HepG2 (cell line): ENCODE results near the gene PRUNE1. TPM values are rescaled to one million over a fixed set of nuclear protein-coding genes. Genes with fewer than 3 reads are reported as not detected.
A peak's percentile ranks its signal among the peaks of the same experiment; 100 is the strongest.

ENCODE experiments used
- ELF4 ChIP-seq: sonication (generic); formaldehyde crosslinking; IDR thresholded peaks from 2 replicates; pipeline ENCODE4 v1.5.0; 2020; ENCODE audit warnings: missing genetic modification reagents, mild to moderate bottlenecking, moderate library complexity, borderline replicate concordance
- HOXA9 ChIP-seq: sonication (generic); formaldehyde crosslinking; IDR thresholded peaks from 2 replicates; pipeline ENCODE4 v1.8.1; 2022; ENCODE audit warnings: missing genetic modification reagents, mild to moderate bottlenecking, moderate library complexity, borderline replicate concordance
- KDM3A ChIP-seq: IDR thresholded peaks from 2 replicates; pipeline ENCODE4 v1.6.1; 2018; ENCODE audit warnings: low read depth, missing compliant biosample characterization
- MBNL3 ChIP-seq: fragments of 250-450 bp; sonication (Bioruptor Pico); conservative IDR thresholded peaks from 2 replicates; pipeline ENCODE4 v1.8.0; 2022; ENCODE audit warnings: mild to moderate bottlenecking, inconsistent platforms
- SMAD9 ChIP-seq: sonication (generic); formaldehyde crosslinking; IDR thresholded peaks from 2 replicates; pipeline ENCODE4 v1.5.1; 2020; ENCODE audit warnings: mild to moderate bottlenecking, missing genetic modification reagents
- ZNF124 ChIP-seq: sonication (generic); formaldehyde crosslinking; IDR thresholded peaks from 2 replicates; pipeline ENCODE4 v1.4.0; 2020; ENCODE audit warnings: missing genetic modification reagents
- ZNF572 ChIP-seq: sonication (generic); formaldehyde crosslinking; IDR thresholded peaks from 2 replicates; pipeline ENCODE4 v1.5.1; 2020; ENCODE audit warnings: mild to moderate bottlenecking, missing genetic modification reagents
- polyA plus RNA-seq, 8 experiments: library from polyadenylated mRNA; depleted of rRNA in 3 of 8; stranded (reverse) in 7 of 8; unstranded in 1 of 8; fragments of >200 nt; fragmentation: Illumina TruSeq in 4 of 8; extraction: Trizol in 4 of 8; gene quantifications; 2 replicates each; pipeline versions ENCODE4 v1.2.1 to v1.2.3, GENCODE V29; 2011 to 2016; ENCODE audit warnings: low read depth in 4 of 8, missing spikeins in 1 of 8, mixed read lengths in 1 of 8; ENCODE audit not compliant: insufficient read depth in 1 of 8
- total RNA-seq, 5 experiments: library from RNA; depleted of rRNA; stranded (reverse); fragments of >200 nt; fragmentation: Illumina TruSeq; extraction: Trizol; gene quantifications; 2 replicates each; pipeline ENCODE4 v1.2.3, GENCODE V29; 2016; ENCODE audit warnings: low read depth in 1 of 5
- TF ChIP-seq, protein P1 (sequence below): IDR thresholded peaks from 2 replicates; pipeline ENCODE4 v1.6.1; 2016; ENCODE audit warnings: mild to moderate bottlenecking, missing biosample characterization, missing genetic modification reagents
- TF ChIP-seq, protein P2 (sequence below): sonication (generic); formaldehyde crosslinking; IDR thresholded peaks from 2 replicates; pipeline ENCODE4 v1.4.0; 2020; ENCODE audit warnings: missing genetic modification reagents
- TF ChIP-seq, protein P3 (sequence below): sonication (generic); formaldehyde crosslinking; IDR thresholded peaks from 2 replicates; pipeline ENCODE4 v1.8.1; 2023; ENCODE audit warnings: mild to moderate bottlenecking, missing genetic modification reagents
- TF ChIP-seq, protein P4 (sequence below): sonication (generic); formaldehyde crosslinking; IDR thresholded peaks from 2 replicates; pipeline ENCODE4 v1.9.0; 2022; ENCODE audit warnings: missing genetic modification reagents, mild to moderate bottlenecking, borderline replicate concordance
- TF ChIP-seq, protein P5 (sequence below): sonication (generic); formaldehyde crosslinking; IDR thresholded peaks from 2 replicates; pipeline ENCODE4 v1.4.0; 2020; ENCODE audit warnings: missing genetic modification reagents, borderline replicate concordance

Gene PRUNE1
- total and polyA plus RNA-seq, 2 of the 13 experiments (the other 11 are each of a cell fraction or from before 2014, with no cell fraction given) = 19.0 to 31.9 TPM

DNA sequence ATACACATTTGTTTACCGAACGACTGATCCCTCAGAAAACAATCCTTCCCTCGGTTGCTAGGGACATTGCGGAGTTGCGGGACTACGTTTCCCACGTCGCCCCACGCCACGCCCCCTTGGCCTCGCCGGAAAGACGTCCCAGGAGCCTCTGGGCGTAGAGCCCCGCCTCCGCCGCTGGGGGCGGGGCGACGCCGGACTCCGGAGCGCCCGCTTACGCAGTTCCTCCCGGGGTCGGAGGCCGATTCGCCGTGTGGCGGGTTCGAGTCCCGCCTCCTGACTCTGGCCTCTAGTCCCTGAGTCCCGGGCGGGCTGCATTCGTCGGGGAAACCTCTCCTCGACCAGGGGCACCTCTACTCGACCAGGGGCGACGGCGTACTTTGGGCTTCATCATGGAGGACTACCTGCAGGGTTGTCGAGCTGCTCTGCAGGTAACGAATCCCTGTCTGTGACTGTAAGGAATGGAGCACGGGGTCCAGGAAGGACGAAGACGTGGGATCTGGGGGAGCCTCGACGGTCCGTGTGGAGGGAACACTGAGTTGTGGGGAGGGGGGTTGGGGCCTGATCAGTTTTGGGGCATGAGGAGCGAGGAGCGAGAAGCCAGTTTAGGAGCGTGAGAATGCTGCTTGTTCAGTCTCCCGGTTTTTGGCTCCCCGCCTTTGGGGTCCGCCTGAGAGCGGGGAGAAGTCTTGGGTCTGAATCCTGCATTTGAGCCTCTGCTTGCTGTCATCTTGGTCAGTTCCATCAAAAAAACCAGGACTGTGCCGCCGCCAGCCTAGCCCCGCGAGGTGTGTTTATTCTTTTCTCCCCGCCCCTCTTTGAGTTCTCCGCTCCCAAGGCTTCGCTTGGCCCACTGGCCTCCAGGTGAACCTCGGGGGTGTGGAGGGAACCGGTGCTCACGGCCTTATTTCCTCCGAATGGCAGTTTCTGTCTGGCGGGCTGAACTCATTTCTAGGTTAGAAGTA, at the start of gene PRUNE1 (continued):
- TF ChIP-seq, protein P1, sequence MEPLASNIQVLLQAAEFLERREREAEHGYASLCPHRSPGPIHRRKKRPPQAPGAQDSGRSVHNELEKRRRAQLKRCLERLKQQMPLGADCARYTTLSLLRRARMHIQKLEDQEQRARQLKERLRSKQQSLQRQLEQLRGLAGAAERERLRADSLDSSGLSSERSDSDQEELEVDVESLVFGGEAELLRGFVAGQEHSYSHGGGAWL (CRISPR knock-in tag) = peak; percentile 16; the same call in 1 of the 2 replicates
- TF ChIP-seq, protein P2, sequence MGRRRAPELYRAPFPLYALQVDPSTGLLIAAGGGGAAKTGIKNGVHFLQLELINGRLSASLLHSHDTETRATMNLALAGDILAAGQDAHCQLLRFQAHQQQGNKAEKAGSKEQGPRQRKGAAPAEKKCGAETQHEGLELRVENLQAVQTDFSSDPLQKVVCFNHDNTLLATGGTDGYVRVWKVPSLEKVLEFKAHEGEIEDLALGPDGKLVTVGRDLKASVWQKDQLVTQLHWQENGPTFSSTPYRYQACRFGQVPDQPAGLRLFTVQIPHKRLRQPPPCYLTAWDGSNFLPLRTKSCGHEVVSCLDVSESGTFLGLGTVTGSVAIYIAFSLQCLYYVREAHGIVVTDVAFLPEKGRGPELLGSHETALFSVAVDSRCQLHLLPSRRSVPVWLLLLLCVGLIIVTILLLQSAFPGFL (CRISPR knock-in tag) = no peak
- TF ChIP-seq HOXA9 (CRISPR knock-in tag) (no peak), ZNF124 (no peak), ZNF572 (no peak), KDM3A (CRISPR knock-in tag) (peak; percentile 51; the same call in 1 of the 2 replicates), SMAD9 (no peak), MBNL3 (CRISPR knock-in tag) (no peak), ELF4 (CRISPR knock-in tag) (peak; percentile 24; the same call in 1 of the 2 replicates)
- TF ChIP-seq, protein P3, sequence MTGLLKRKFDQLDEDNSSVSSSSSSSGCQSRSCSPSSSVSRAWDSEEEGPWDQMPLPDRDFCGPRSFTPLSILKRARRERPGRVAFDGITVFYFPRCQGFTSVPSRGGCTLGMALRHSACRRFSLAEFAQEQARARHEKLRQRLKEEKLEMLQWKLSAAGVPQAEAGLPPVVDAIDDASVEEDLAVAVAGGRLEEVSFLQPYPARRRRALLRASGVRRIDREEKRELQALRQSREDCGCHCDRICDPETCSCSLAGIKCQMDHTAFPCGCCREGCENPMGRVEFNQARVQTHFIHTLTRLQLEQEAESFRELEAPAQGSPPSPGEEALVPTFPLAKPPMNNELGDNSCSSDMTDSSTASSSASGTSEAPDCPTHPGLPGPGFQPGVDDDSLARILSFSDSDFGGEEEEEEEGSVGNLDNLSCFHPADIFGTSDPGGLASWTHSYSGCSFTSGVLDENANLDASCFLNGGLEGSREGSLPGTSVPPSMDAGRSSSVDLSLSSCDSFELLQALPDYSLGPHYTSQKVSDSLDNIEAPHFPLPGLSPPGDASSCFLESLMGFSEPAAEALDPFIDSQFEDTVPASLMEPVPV (CRISPR knock-in tag) = peak; percentile 89; the same call in 1 of the 2 replicates
- TF ChIP-seq, protein P4, sequence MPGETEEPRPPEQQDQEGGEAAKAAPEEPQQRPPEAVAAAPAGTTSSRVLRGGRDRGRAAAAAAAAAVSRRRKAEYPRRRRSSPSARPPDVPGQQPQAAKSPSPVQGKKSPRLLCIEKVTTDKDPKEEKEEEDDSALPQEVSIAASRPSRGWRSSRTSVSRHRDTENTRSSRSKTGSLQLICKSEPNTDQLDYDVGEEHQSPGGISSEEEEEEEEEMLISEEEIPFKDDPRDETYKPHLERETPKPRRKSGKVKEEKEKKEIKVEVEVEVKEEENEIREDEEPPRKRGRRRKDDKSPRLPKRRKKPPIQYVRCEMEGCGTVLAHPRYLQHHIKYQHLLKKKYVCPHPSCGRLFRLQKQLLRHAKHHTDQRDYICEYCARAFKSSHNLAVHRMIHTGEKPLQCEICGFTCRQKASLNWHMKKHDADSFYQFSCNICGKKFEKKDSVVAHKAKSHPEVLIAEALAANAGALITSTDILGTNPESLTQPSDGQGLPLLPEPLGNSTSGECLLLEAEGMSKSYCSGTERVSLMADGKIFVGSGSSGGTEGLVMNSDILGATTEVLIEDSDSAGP (CRISPR knock-in tag) = peak; percentile 88
- TF ChIP-seq, protein P5, sequence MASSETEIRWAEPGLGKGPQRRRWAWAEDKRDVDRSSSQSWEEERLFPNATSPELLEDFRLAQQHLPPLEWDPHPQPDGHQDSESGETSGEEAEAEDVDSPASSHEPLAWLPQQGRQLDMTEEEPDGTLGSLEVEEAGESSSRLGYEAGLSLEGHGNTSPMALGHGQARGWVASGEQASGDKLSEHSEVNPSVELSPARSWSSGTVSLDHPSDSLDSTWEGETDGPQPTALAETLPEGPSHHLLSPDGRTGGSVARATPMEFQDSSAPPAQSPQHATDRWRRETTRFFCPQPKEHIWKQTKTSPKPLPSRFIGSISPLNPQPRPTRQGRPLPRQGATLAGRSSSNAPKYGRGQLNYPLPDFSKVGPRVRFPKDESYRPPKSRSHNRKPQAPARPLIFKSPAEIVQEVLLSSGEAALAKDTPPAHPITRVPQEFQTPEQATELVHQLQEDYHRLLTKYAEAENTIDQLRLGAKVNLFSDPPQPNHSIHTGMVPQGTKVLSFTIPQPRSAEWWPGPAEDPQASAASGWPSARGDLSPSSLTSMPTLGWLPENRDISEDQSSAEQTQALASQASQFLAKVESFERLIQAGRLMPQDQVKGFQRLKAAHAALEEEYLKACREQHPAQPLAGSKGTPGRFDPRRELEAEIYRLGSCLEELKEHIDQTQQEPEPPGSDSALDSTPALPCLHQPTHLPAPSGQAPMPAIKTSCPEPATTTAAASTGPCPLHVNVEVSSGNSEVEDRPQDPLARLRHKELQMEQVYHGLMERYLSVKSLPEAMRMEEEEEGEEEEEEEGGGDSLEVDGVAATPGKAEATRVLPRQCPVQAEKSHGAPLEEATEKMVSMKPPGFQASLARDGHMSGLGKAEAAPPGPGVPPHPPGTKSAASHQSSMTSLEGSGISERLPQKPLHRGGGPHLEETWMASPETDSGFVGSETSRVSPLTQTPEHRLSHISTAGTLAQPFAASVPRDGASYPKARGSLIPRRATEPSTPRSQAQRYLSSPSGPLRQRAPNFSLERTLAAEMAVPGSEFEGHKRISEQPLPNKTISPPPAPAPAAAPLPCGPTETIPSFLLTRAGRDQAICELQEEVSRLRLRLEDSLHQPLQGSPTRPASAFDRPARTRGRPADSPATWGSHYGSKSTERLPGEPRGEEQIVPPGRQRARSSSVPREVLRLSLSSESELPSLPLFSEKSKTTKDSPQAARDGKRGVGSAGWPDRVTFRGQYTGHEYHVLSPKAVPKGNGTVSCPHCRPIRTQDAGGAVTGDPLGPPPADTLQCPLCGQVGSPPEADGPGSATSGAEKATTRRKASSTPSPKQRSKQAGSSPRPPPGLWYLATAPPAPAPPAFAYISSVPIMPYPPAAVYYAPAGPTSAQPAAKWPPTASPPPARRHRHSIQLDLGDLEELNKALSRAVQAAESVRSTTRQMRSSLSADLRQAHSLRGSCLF (CRISPR knock-in tag) = 0 out of 2 replicates have a peak, but pooled peaks have one; percentile 36
